Lower leg skin (tissue), 4 donors: Measurements from ENCODE around the gene CD300LD. TPM values are rescaled to one million over a fixed set of nuclear protein-coding genes. Genes with fewer than 3 reads are reported as not detected.
"Not testable (repeated sequence)": the region's sequence is repeated elsewhere in the genome, so short reads cannot be mapped to it uniquely, and the experiment has no call there.

ENCODE experiments used
- DNase-seq, 2 donors: peaks; one replicate each; pipeline ENCODE4 v3.0.0-alpha.2; 2019; ENCODE audit warnings: low spot score in 2 of 2
- H3K4me3 ChIP-seq: fragments of 200-600 bp; sonication (generic); 2 replicates; pipeline ENCODE4 v1.5.1; 2017; ENCODE audit warnings: mild to moderate bottlenecking, low read depth; ENCODE audit not compliant: poor library complexity, severe bottlenecking
- CTCF ChIP-seq, 3 donors: fragments of 450-650 bp; IDR thresholded peaks; one replicate each; pipeline ENCODE4 v1.5.1; 2016; ENCODE audit warnings: antibody characterized with exemption in 3 of 3, mild to moderate bottlenecking in 3 of 3, moderate library complexity in 2 of 3
- POLR2A ChIP-seq, 2 donors: fragments of 450-650 bp; IDR thresholded peaks; one replicate each; pipeline ENCODE4 v1.6.1; 2016 to 2017; ENCODE audit warnings: antibody characterized with exemption in 2 of 2, mild to moderate bottlenecking in 1 of 2, moderate library complexity in 1 of 2
- WGBS, 2 donors: methylation state at CpG; one replicate each; pipeline ENCODE4 v1.1.5; 2018; 5-methylcytosine and 5-hydroxymethylcytosine counted together
- intact Hi-C: fragments of 100-400 bp; cut with DNase I; formaldehyde crosslinking; loops from one replicate; pipeline ENCODE4 v1.15.0; 2023; ENCODE audit warnings: low total_unique reads
- total RNA-seq, 4 donors: library from RNA; depleted of rRNA; stranded (reverse); fragments of >200 nt; gene quantifications; one replicate each; pipeline ENCODE4 v1.1.0, GENCODE V29; 2016

Gene CD300LD
- total RNA-seq, 4 donors from 2014 or later: not detected

DNA sequence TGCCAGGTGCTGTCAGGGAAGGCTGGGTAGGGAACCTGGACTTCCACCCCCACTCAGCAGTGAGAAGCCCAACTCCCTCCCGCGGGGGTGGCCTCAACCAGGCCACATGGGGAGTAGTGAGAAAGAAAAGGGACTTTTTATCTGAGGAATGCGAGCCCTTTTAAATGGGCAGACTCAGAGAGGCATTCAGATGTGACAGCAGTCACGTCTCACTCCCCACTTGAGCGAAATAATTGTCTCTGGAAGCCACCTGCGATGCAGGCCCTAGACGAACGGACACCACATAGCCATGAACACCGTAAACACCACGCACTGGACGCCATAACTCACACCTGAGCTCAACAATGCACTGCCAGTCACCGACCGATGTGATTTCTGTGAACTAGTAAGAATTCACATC lies 43.3 kb upstream of the CD300LD start:
- no peak for TF ChIP-seq CTCF (IDR thresholded peaks at IDR 0.05)
- WGBS, 2 donors: 47 to 61% methylated on average over 13 of the region's 13 CpGs

DNA sequence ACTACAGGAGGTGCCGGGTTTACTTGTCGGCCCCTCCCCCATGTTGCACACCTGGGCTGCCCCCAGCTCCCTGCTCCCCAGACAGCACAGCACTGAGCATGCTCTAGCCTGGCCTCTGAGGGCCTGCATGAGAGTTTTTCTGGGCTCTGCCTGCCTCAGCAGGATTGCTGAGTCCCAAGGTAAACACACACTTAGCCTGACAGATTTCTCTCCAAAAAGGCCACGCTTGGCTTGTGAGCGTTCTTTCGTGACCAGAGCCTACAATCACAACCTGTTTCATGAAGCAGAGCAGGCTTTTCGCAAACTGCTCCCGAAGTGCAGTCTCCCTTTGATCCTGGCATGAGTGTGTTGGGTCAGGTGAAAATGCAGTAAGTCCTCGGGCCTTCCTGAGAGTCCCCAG lies 41.2 kb upstream of the CD300LD start:
- TF ChIP-seq POLR2A (IDR thresholded peaks at IDR 0.05) (no peak), CTCF (IDR thresholded peaks at IDR 0.05) (no peak)
- no peak for DNase-seq
- intact Hi-C loops: no loop called here
- WGBS, 2 donors: 79 to 81% methylated on average over 8 of the region's 8 CpGs
- no peak overlapping the region for H3K4me3 ChIP-seq

More for the DNA sequence above, 43.3 kb upstream of the CD300LD start:
- intact Hi-C loops: no loop called here
- H3K4me3 ChIP-seq: no peak overlapping the region
- no peak for DNase-seq

DNA sequence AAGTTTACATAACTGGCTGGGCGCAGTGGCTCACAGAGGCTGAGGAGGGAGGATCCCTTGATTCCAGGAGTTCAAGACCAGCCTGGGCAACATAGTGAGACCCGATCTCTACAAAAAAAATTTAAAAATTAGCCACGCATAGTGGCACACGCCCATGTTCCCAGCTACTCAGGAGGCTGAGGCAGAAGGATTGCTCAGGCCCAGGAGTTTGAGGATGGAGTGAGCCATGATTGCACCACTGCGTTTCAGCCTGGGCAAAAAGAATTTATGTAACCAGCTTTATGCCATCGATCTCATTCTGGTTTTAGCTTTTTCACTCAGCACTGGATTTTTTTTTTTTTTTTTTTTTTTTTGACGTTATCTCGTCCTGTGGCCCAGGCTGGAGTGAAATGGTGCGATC lies 40.5 kb upstream of the CD300LD start:
- TF ChIP-seq POLR2A (IDR thresholded peaks at IDR 0.05): no peak
- H3K4me3 ChIP-seq: no peak overlapping the region
- WGBS, 2 donors: 83 to 92% methylated on average over 9 of the region's 9 CpGs
- DNase-seq: no peak
- intact Hi-C loops: no loop called here

- 36 to 38% methylated on average over 14 of the region's 14 CpGs for whole genome bisulfite sequencing, 2 donors
- DNase-seq: peak in 1 of 2 donors; percentile 21
- TF ChIP-seq POLR2A (IDR thresholded peaks at IDR 0.05) (no peak), CTCF (IDR thresholded peaks at IDR 0.05) (no peak)
- intact Hi-C loops: no loop called here
- no peak overlapping the region for H3K4me3 ChIP-seq
Observed at GRCh38 chr17:74631468-74632450, 39.7 kb upstream of the CD300LD start.

- DNase-seq, H3K4me3 ChIP-seq, intact Hi-C loops: not testable (repeated sequence)
- 88% methylated on average over 14 of the region's 14 CpGs for WGBS, 2 donors
Observed at GRCh38 chr17:74630251-74630650, 38.2 kb upstream of the CD300LD start.

GRCh38 chr17:74625661-74626060 lies 33.6 kb upstream of the CD300LD start:
- 62 to 75% methylated on average over 3 of the region's 3 CpGs for WGBS, 2 donors
- TF ChIP-seq POLR2A (IDR thresholded peaks at IDR 0.05): no peak
- TF ChIP-seq CTCF (IDR thresholded peaks at IDR 0.05): no peak
- intact Hi-C loops: no loop called here
- no peak for DNase-seq
- H3K4me3 ChIP-seq: no peak overlapping the region
